Hematopoietic multipotent progenitor cell (in vitro differentiated cells): Measurements from ENCODE around the gene SKIC8. TPM values are rescaled to one million over a fixed set of nuclear protein-coding genes. Genes with fewer than 3 reads are reported as not detected.

Experiments
- DNase-seq, 3 donors: peaks; one replicate each; pipeline ENCODE4 v3.0.0-alpha.2; 2011 to 2015; ENCODE audit warnings: low read depth in 2 of 3, low spot score in 2 of 3
- total RNA-seq: library from RNA; depleted of rRNA; stranded (reverse); fragments of >200 nt; gene quantifications from one replicate; pipeline ENCODE4 v1.2.3, GENCODE V29; 2012

The SKIC8 gene
- total RNA-seq, 1 donor, result 57.4 TPM

GRCh38 chr15:78302579-78303312 is 3.3 kb upstream of the SKIC8 start:
- DNase-seq, result no peak

GRCh38 chr15:78301828-78302227 is 2.4 kb upstream of the SKIC8 start:
- DNase-seq, result no peak

DNA sequence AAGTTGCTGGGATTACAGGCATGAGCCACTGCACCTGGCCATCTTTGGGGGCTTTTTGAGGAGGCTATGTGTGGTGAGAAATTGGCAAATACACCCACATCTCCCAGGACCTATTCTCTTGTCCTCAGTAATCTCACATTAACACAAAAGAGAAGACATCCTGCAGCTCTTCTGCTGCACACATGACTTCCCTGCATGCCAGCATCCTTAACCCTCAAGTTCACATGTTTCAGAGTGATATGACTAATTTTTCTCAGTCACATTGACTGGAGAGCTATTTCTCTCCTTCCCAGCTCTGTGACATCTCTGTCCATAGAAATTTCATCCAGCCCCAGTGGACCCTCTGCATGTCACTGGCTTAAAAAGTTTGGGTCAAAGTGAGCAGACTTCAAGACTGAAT is 1.9 kb upstream of the SKIC8 start:
- no peak for DNase-seq

GRCh38 chr15:78292219-78292618 is 7.2 kb downstream of the SKIC8 start:
- DNase-seq, result no peak

DNA sequence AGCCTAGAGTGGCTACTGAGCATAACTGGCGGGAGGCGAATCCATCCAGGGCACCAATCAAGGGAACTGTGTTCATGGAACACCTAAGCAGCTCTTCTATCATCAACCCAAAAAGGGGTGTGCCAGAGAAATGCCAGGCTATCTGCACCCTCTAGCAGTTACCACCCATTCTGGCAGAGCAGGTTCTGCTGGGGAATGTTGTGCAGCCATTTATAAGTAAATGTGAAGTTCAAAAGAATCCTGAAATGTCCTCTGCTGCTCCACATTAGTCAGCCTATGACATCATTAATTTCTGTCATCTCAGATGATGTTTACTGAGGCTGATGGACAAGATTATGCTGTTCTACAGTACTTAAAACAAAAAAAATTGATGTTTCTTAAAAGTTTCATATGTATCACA is 7.7 kb downstream of the SKIC8 start:
- no peak for DNase-seq

DNA sequence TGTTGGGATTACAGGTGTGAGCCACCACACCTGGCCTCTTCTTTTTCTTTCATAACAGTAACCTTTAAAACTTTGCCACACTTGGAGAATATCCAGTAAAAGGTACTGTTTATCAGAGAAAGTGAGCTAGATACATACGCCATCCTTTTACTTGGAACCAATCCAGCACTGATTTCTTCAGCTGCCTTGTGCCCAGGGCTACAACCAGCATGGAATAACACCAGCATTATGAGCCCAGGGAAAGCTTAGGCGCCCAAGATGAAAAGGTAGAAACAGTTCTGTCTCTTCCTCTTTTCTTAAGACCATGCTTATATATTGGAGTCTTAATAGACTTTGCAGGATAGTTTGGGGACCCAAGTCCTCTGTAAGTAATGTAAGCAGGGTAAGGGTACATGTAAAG is 8.4 kb downstream of the SKIC8 start:
- DNase-seq, result no peak

DNA sequence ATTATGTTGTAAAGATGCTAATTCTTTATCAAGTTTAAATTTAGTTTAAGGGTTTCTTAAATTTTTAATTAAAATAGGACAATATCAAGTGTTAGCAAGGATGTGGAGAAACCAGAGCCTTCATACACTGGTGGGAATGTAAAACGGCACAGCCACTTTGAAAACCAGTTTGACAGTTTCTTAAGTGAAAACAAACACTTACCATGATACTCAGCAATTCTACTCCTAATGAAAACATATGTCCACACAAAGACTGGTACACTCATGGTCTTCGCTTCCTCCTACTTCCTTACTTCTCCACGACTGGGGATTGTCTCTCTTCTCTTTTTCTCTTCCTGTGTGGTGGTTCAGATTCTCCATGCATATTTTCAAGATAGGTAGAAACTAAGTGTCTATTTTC is 9.2 kb downstream of the SKIC8 start:
- DNase-seq, result no peak

GRCh38 chr15:78284758-78285157 is 14.7 kb downstream of the SKIC8 start:
- DNase-seq, result no peak

DNA sequence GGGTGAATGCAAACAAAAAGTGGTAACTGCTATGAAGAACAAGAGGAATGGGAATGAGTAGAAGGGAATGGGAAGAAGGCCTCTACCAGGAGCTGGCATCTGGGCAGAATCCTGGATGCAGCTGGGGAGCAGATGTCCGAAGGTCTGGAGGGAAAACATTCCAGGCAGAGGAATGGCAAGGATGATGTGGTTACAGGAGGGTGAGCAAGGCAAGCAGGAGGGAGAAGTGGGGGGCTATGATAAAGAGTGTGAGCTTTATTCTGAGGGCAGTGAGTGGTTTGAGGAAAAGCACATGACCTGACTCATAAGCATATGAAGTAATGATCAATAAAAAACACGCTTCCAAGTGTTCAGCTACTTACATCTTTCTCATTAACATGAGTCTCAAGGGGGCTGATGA is 17.1 kb downstream of the SKIC8 start:
- DNase-seq, result no peak

DNA sequence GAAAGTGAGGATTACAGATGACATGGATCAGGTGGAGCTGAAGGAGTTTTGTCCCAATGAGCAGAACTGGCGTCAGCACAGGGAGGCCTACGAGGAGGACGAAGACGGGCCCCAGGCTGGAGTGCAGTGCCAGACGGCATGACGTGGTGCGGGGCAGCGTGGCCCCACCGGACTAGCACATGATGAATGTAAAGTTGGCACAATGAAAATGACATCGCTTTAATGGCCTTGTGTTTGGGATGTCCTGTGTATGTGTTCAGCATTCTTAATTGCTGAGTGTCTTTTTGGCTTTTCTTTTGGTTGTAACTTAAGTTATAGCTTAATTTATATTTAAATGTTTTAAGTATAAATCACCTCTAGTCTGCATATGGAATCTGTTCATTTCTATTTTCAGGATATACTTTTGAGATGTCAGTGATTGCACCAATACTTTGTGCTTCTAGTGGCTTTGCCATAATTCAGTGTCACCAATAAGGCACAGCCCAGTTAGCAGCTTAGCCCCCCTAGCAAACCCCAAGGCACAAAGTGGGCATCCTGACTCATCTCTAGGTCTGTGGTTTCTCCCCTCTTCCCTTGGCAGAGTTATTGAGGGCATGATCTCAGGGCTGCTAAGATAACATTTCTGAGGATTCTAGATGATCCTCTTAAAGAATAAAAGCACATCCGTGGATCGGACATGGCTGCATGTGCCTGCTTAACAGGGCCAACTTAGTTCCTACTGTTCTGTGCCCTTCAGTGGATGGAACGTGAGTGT is 18.9 kb downstream of the SKIC8 start:
- DNase-seq, result no peak

DNA sequence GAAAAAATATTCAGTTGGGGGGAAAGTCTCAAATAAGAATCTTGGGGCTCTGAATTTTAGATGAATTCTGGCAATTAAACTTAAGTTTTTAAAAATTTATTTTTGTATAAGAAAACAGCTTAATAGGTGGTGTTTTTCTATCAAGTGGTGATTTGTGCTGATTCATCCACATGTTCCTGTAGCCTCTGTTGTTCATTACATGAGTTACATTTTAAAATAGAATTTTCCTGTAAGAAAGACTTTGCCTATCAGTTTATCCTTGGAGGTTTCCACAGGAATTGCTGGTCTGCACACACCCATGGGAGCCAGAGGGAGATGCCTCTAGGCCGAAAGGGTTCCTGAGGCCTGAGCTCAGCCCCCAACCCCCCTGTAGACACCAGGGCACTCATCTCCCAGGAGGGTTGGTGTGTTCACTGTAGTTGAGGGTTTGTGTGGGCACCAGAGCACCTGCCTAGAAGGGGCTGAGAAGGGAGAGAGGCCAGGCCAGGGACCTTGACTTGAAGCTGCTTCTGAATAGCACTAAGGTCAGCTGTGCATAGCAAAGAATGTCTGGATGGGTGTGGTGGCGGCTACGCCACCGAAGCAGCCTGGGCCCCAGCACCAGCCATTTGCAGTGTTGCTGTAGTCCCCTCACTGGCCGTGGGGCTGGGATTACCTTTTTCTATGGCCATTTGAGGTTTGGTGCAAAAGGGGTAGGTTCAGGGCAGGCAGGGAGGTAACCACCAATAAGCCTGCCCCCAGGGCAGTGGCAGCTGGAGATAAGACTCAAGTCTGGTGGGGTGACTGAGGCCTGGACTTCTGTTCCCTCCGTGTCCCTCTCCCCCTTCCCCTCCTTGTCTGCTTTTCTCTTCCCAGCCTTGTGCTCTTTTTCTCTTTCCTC is 23.1 kb downstream of the SKIC8 start:
- no peak for DNase-seq

- DNase-seq, result no peak
Measured at GRCh38 chr15:78274994-78275393, 24.4 kb downstream of the SKIC8 start.

GRCh38 chr15:78272776-78273175 is 26.6 kb downstream of the SKIC8 start:
- no peak for DNase-seq

DNA sequence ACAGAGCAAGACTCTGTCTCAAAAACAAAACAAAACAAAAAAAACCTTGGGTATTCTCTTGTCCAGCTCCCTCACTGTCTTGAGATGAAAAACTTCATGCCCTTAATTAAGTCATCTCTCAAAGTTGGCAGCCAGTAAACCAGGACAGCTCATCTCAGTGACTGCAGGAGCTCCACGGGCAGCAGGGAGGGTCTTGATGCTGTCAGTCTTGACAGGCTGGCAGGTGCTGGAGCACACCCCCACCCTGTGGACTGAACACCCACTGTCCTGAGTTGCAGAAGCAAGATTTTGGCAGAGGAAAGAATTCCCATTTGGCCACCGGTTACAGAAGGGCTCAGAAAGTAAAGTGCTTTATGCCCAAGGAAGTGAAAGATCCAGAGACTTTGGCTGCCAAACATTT is 27.1 kb downstream of the SKIC8 start:
- no peak for DNase-seq

DNA sequence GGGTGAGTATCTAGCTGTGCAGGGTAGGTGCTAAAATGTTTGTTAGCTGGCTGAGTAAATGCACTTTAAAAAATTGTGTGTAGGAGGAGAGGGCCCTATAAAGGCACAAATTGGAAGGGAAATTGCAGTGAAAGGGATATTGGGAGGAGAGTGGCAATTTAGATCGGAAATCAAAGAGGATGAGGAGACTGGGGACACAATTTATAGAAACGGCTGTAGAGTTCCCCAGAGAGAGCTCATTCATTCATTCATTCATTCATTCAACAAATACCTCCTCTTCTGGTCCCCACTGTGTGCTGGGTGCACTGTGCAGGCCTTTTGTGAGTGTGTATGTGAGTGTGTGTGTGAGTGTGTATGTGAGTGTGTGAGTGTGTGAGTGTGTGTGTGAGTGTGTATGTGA is 32.6 kb downstream of the SKIC8 start:
- no peak for DNase-seq

DNA sequence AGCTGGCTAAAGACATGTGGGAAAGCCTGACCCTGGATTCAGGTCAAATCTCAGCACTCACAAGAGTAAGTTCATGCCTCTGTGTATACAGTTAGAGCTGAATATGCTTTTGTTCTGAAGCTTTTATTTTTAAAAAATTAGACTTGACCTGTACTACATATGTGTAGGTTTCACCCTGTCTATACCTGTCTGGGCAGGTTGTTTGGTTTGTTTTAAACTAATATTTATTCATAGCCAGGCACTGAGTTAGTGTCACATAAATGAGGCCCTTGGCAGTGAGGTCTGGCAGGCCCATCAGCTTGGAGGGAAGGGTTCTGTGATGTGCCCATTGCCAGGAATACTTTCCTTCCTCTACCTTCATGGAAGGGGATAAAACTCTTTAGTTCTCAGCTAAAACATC is 33.2 kb downstream of the SKIC8 start:
- no peak for DNase-seq

GRCh38 chr15:78265752-78266224 is 33.6 kb downstream of the SKIC8 start:
- DNase-seq, result no peak

GRCh38 chr15:78265137-78265460 is 34.3 kb downstream of the SKIC8 start:
- DNase-seq, result no peak

GRCh38 chr15:78264304-78265136 is 34.9 kb downstream of the SKIC8 start, which contains the start of gene DNAJA4:
TSS of gene DNAJA4 (plus strand) at chr15:78264562. CDS start at chr15:78264764, 202 bp downstream.
- peak; percentile 47 to 70 (median 70) for DNase-seq

DNA sequence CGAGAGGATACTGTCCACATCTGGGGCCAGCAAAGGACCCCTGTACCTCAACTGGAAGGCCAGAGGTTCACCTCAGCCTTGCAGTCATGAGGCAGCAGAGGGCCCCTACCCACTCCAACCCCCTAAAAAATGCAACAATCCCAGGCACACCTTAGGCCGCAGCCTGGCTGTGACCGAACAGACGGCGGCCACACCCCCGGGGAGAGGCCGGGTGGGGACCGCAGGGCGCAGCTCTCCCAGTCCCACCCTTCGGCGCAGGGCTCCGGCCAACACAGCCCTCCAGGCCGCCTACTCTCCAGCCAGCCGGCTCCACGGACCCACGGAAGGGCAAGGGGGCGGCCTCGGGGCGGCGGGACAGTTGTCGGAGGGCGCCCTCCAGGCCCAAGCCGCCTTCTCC is 35.5 kb downstream of the SKIC8 start:
- no peak for DNase-seq
